NCI-H1930 (cell line): ENCODE data around the gene FMO2.

Experiments used
- DNase-seq, 2 experiments: peaks; one replicate each; lab custom pipeline; 2025; lab: John Stamatoyannopoulos, UW

The FMO2 gene

DNA sequence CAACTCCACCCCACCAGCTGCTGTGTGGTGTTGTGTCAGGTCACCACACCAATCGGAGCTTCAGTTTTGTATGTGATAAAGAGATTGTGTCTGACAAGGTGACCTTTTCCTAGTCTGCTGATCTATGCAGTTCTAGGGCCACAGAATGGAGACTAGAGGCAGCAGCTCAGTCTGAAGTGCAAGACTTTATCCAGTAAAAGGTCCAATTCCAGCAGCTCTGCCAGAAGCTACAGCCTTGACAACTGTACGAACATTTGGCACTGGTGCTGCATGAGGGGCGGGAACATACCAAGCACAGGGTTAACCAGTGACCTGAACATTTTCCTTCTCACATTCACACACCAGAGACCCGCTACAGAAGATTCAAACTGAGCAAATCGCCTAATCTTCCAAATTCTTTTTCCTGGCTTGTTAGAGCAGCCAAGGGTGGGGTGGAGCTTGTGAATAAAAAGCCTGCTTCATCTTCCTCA is 72.5 kb downstream of the FMO2 start:
- DNase-seq: no peak

DNA sequence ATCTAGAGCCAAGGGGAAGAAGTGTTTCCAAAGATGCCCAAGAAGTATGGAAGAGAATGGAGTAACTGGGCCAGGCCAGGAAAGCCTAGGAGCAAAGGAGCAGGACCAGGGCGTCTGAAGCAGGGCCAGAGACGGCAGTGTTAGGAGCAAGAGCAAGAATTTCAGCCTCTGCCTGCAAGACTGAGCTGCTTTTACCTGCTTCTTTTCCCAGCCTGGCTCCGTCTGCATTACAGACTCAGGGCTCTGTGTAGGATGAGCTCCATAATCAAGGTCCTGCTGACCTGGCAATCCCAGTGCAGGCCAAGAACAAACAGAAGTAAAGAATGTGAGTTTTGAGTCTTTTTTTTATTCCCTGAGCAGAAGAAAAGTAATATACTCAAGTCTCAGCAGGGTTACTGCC is 73.3 kb downstream of the FMO2 start:
- DNase-seq: no peak

DNA sequence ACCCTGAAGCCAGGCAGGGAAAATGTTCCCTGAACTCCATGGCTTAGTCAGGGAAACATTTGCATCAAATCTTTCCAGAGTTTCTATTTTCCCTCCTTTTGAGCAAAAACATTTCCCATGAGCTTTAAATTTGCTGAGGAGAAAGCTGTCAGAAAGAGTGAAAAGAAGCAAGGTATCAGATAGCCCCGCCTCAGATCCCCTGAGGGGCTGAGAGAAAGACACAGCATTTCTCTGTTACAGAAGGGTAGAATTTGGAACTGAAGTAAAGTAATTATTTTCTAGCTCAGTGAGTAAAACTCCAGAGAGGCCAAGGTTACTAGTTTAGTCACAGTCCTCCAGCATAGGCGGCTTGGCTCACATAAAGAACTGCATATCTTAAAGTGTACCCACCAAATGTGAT is 73.8 kb downstream of the FMO2 start:
- no peak for DNase-seq
